Natural killer cell treated with Interleukin-12 subunit alpha and Interleukin-12 subunit beta and Interleukin-15 and Interleukin-18, amount 100 ng/mL, for 72 hours (primary cell): ENCODE results near the gene COA8. TPM values are rescaled to one million over a fixed set of nuclear protein-coding genes. Genes with fewer than 3 reads are reported as not detected.
"Not testable (repeated sequence)": the region's sequence is repeated elsewhere in the genome, so short reads cannot be mapped to it uniquely, and the experiment has no call there.

ENCODE experiments used
- ATAC-seq, 2 donors: fragments of 150-1000 bp; cut with Tn5 transposase in 1 of 2; sonication (Bioruptor Pico), chemical (Tn5 transposase) in 1 of 2; 2 replicates each; pipeline ENCODE4 v1.10.0; 2021
- DNase-seq: peaks from one replicate; pipeline ENCODE4 v3.0.0; 2022; ENCODE audit warnings: low spot score
- H3K27ac Mint-ChIP-seq, 2 donors: 1 replicate in 1 of 2; 2 replicates in 1 of 2; pipeline ENCODE4 v1.8.0; 2022; ENCODE audit warnings: mixed read lengths in 2 of 2, mild to moderate bottlenecking in 1 of 2, moderate library complexity in 1 of 2
- H3K27me3 Mint-ChIP-seq, 2 donors: 1 replicate in 1 of 2; 2 replicates in 1 of 2; pipeline ENCODE4 v1.8.0; 2022; ENCODE audit warnings: mixed read lengths in 2 of 2
- H3K36me3 Mint-ChIP-seq: one replicate; pipeline ENCODE4 v1.8.0; 2022; ENCODE audit warnings: mixed read lengths
- H3K4me1 Mint-ChIP-seq, 2 donors: 1 replicate in 1 of 2; 2 replicates in 1 of 2; pipeline ENCODE4 v1.8.0; 2022; ENCODE audit warnings: low read depth in 2 of 2, mixed read lengths in 2 of 2, mild to moderate bottlenecking in 1 of 2
- H3K4me3 Mint-ChIP-seq: one replicate; pipeline ENCODE4 v1.8.0; 2022; ENCODE audit warnings: mixed read lengths
- H3K9me3 Mint-ChIP-seq: 2 replicates; pipeline ENCODE4 v1.8.0; 2022; ENCODE audit warnings: mixed read lengths
- total RNA-seq, 2 donors: library from RNA; stranded (reverse); gene quantifications; one replicate each; pipeline ENCODE4 v1.2.3, GENCODE V29; 2022

Gene COA8
- total RNA-seq, 2 donors from 2014 or later = 35.8 to 38.3 TPM

DNA sequence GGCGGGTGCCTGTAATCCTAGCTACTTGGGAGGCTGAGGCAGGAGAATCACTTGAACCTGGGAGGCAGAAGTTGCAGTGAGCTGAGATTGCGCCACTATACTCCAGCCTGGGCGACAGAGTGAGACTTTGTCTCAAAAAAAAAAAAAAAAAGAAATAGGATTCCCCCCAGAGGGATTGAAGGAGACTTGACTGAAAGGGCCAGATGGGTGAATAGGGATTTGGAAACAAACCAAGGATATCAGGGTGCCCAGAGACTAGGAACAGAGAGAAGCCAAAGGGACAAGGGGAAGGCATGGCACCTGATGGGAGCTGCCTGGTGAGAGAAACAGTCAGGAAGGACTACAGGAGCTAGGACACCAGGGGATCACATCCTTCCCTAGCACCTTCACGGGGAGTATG, 46.3 kb downstream of the COA8 start:
- H3K4me3 Mint-ChIP-seq, H3K9me3 Mint-ChIP-seq, H3K27ac Mint-ChIP-seq, DNase-seq, ATAC-seq: not testable (repeated sequence)
- Mint-ChIP-seq H3K27me3 (peaks cover 8 to 23% of the 10 kb centered on the region in 2 donors), H3K4me1 (peaks cover 16 to 19% of the 10 kb centered on the region in 2 donors), H3K36me3 (peaks cover 14% of the 10 kb centered on the region)

- Mint-ChIP-seq H3K27ac (no peak overlapping the region), H3K27me3 (peaks cover 8 to 23% of the 10 kb centered on the region in 2 donors)
- ATAC-seq = no peak
Measured at GRCh38 chr14:103611215-103611614, 48.5 kb downstream of the COA8 start.

DNA sequence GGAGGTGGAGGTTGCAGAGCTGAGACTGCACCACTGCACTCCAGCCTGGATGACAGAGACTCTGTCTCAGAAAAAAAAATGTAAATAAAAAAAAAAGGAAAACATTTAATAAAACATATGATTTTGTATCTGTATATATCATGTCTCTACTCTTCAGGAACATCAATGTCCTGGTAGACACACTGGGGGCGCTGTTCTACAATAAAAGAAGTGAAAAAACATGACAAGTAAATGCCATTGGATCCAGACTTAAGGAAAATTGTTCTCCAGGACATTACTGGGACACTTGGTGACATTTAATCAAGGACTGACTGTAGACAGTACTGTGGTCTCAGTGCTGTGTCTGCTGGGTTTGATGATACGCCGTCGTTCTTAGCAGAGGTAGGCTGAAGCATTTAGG, 50.8 kb downstream of the COA8 start:
- peaks cover 14% of the 10 kb centered on the region for H3K36me3 Mint-ChIP-seq
- DNase-seq (no peak), ATAC-seq (no peak)
- H3K27me3 Mint-ChIP-seq = peaks cover 0 to 10% of the 10 kb centered on the region in 2 donors
- H3K4me3 Mint-ChIP-seq = no peak overlapping the region
- no peaks in the 10 kb centered on the region for H3K4me1 Mint-ChIP-seq
- peaks cover 6% of the 10 kb centered on the region for H3K9me3 Mint-ChIP-seq
- no peak overlapping the region for H3K27ac Mint-ChIP-seq

More at GRCh38 chr14:103611215-103611614, 48.5 kb downstream of the COA8 start:
- Mint-ChIP-seq H3K4me1 (peaks cover 16 to 19% of the 10 kb centered on the region in 2 donors), H3K36me3 (peaks cover 14% of the 10 kb centered on the region), H3K9me3 (peaks cover 6% of the 10 kb centered on the region), H3K4me3 (no peak overlapping the region)
- no peak for DNase-seq

- ATAC-seq (no peak), DNase-seq (no peak)
- Mint-ChIP-seq H3K4me1 (no peaks in the 10 kb centered on the region), H3K4me3 (no peak overlapping the region), H3K27ac (peak overlapping the region in 1 of 2 donors; percentile 31), H3K9me3 (no peaks in the 10 kb centered on the region), H3K27me3 (no peaks in the 10 kb centered on the region), H3K36me3 (no peaks in the 10 kb centered on the region)
Measured at GRCh38 chr14:103616635-103617300, 54.0 kb downstream of the COA8 start.

DNA sequence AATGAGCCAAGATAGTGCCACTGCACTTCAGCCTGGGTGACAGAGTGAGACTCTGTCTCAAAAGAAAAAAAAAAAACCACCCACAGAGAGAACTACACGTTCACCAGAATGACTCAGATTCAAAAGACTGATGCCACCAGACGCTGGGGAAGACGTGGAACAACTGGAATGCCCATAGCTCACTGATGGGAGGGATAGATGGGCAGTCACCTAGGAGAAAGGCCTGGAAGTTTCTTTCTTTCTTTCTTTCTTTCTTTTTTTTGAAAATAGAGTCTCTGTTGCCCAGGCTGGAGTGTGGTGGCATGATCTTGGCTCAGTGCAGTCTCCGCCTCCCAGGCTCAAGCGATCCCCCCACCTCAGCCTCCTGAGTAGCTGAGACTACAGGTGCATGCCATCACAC, 56.3 kb downstream of the COA8 start:
- Mint-ChIP-seq H3K9me3 (no peaks in the 10 kb centered on the region), H3K27ac (no peak overlapping the region), H3K4me1 (no peaks in the 10 kb centered on the region), H3K36me3 (no peaks in the 10 kb centered on the region), H3K4me3 (no peak overlapping the region), H3K27me3 (no peaks in the 10 kb centered on the region)
- DNase-seq (no peak), ATAC-seq (no peak)

DNA sequence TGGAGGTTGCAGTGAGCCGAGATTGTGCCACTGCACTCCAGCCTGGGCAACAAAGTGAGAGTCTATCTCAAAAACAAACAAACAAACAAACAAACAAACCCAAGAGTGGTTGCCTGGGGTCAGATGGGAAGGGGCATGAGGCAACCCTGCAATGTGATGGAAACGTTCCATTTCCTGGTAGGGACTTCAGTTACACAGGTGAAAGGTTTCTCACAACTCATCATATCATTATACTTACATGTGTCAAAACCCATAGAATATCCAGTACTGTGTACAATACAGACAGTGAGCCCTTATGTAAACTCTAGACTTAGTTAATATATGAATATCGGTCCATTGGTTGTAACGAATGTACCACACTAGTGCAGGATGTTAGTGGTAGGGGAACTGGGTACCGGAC, 59.1 kb downstream of the COA8 start:
- peak overlapping the region in 1 of 2 donors; percentile 44 for H3K27ac Mint-ChIP-seq
- H3K36me3 Mint-ChIP-seq = no peaks in the 10 kb centered on the region
- H3K27me3 Mint-ChIP-seq = no peaks in the 10 kb centered on the region
- H3K4me1 Mint-ChIP-seq = peaks cover 9% of the 10 kb centered on the region in 2 donors
- H3K4me3 Mint-ChIP-seq = no peak overlapping the region
- no peak for ATAC-seq
- no peaks in the 10 kb centered on the region for H3K9me3 Mint-ChIP-seq
- no peak for DNase-seq

- H3K27ac Mint-ChIP-seq = no peak overlapping the region
- DNase-seq (no peak), ATAC-seq (no peak)
- H3K27me3 Mint-ChIP-seq = no peaks in the 10 kb centered on the region
- H3K4me1 Mint-ChIP-seq = peaks cover 9 to 13% of the 10 kb centered on the region in 2 donors
- no peaks in the 10 kb centered on the region for H3K36me3 Mint-ChIP-seq
- no peak overlapping the region for H3K4me3 Mint-ChIP-seq
- no peaks in the 10 kb centered on the region for H3K9me3 Mint-ChIP-seq
Measured at GRCh38 chr14:103623308-103623707, 60.5 kb downstream of the COA8 start.

- H3K36me3 Mint-ChIP-seq = no peaks in the 10 kb centered on the region
- peak; percentile 65 for DNase-seq
- no peaks in the 10 kb centered on the region for H3K9me3 Mint-ChIP-seq
- H3K4me1 Mint-ChIP-seq = peaks cover 9 to 13% of the 10 kb centered on the region in 2 donors
- no peak for ATAC-seq
- H3K27me3 Mint-ChIP-seq = no peaks in the 10 kb centered on the region
- H3K27ac Mint-ChIP-seq = peak overlapping the region; percentile 64 to 69
- H3K4me3 Mint-ChIP-seq = no peak overlapping the region
Measured at GRCh38 chr14:103623883-103624482, 61.2 kb downstream of the COA8 start.

DNA sequence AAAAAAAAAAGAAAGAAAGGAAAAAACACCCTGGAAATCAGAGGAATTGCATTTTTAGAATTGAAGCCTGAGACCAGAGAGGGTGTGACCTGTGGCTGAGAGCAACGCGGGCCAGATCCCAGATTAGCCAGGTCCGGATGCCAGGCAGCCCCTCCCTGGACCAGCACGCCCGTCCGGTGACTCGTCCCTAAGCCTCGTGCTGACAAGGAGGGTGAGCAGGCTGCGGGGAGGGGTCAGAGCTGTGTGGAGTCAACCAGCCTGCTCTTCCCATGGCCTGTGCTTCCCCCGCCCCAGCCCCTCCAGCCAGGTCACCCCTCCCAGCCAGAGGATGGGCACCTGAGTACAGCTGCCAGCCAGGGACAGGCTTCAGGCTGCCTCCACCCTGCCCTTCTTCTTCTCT, 62.1 kb downstream of the COA8 start:
- peak overlapping the region; percentile 70 for H3K4me3 Mint-ChIP-seq
- no peaks in the 10 kb centered on the region for H3K9me3 Mint-ChIP-seq
- peak overlapping the region; percentile 64 to 79 for H3K27ac Mint-ChIP-seq
- peaks cover 9 to 13% of the 10 kb centered on the region in 2 donors for H3K4me1 Mint-ChIP-seq
- ATAC-seq = no peak
- H3K36me3 Mint-ChIP-seq = no peaks in the 10 kb centered on the region
- no peak for DNase-seq
- H3K27me3 Mint-ChIP-seq = no peaks in the 10 kb centered on the region

- DNase-seq (no peak), ATAC-seq (no peak)
- peaks cover 9 to 14% of the 10 kb centered on the region in 2 donors for H3K4me1 Mint-ChIP-seq
- H3K27ac Mint-ChIP-seq = peak overlapping the region; percentile 64 to 79
- H3K4me3 Mint-ChIP-seq = peak overlapping the region; percentile 70
- no peaks in the 10 kb centered on the region for H3K9me3 Mint-ChIP-seq
- H3K27me3 Mint-ChIP-seq = no peaks in the 10 kb centered on the region
- H3K36me3 Mint-ChIP-seq = no peaks in the 10 kb centered on the region
Measured at GRCh38 chr14:103625356-103626095, 62.8 kb downstream of the COA8 start.

GRCh38 chr14:103626146-103626850, 63.5 kb downstream of the COA8 start:
- no peak for ATAC-seq
- H3K9me3 Mint-ChIP-seq = no peaks in the 10 kb centered on the region
- peaks cover 9 to 17% of the 10 kb centered on the region in 2 donors for H3K4me1 Mint-ChIP-seq
- H3K27ac Mint-ChIP-seq = peak overlapping the region in 1 of 2 donors; percentile 79
- H3K36me3 Mint-ChIP-seq = no peaks in the 10 kb centered on the region
- H3K4me3 Mint-ChIP-seq = no peak overlapping the region
- no peak for DNase-seq
- no peaks in the 10 kb centered on the region for H3K27me3 Mint-ChIP-seq

DNA sequence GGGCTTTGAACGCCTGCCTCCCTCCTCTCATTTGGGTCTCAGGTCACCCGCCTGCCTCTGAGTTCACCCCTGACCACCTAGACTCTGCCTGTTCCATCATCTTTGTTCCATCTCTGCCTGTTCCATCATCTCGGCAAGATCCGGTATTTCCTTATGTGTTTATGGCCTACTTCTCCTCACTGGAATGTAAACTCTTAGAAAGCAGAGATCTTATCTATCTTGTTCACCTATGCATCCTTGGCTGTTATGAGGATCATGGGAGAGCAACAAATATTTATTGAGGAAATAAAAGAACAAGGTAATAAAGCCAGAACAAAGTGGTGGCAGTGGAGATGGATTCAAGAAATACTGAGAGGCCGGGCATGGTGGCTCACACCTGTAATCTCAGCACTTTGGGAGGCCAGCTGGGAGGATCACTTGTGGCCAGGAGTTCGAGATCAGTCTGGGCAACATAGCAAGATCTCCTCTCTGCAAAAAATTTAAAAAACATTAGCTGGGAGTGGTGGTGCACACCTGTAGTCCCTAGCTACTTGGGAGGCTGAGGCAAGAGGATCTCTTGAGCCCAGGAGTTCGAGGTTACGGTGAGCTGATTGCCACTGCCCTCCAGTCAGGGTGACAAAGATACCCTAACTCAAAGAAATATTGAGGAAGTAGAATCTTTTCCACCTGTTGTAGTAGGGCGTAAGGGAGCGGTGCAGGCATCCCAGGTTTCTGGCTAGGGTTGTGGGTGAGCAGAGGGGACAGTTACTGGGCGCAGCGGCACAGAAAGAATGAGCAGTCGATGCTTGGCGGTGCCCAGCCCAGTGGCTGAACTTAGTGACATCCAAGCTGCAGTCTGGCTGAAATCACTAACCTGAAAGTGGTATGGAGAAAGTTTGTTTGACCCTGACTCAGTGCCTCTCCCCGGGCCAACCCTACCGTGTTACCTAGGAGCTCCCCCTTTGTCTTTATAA, 64.6 kb downstream of the COA8 start:
- H3K4me3 Mint-ChIP-seq = peak overlapping the region; percentile 85
- ATAC-seq (no peak), DNase-seq (no peak)
- H3K36me3 Mint-ChIP-seq = no peaks in the 10 kb centered on the region
- H3K27me3 Mint-ChIP-seq = no peaks in the 10 kb centered on the region
- peak overlapping the region; percentile 53 to 82 for H3K27ac Mint-ChIP-seq
- H3K9me3 Mint-ChIP-seq = no peaks in the 10 kb centered on the region
- peaks cover 9 to 17% of the 10 kb centered on the region in 2 donors for H3K4me1 Mint-ChIP-seq
